ENCODE results near the gene TPSAB1.

GRCh38 chr16:1279081-1279944 lies 38.8 kb downstream of the TPSAB1 start:
- TF ChIP-seq CTCF (IDR thresholded peaks at IDR 0.05 in 8 of 11, conservative IDR thresholded peaks at IDR 0.05 in 3 of 11), result no peak
- TF ChIP-seq POLR2A (IDR thresholded peaks at IDR 0.05), result no peak

Data from spleen (tissue), 7 donors.